Epidermal melanocyte (primary cell): ENCODE data around the gene CYP3A7.
"Not testable (repeated sequence)": the region's sequence is repeated elsewhere in the genome, so short reads cannot be mapped to it uniquely, and the experiment has no call there.

ENCODE experiments used
- DNase-seq: peaks from one replicate; pipeline ENCODE4 v3.0.0; 2011; ENCODE audit warnings: low spot score; ENCODE audit not compliant: insufficient read length

Gene CYP3A7

GRCh38 chr7:99669782-99670181, 65.2 kb downstream of the CYP3A7 start:
- DNase-seq, result no peak

- no peak for DNase-seq
Measured at GRCh38 chr7:99668541-99668940, 66.5 kb downstream of the CYP3A7 start.

GRCh38 chr7:99667179-99667578, 67.8 kb downstream of the CYP3A7 start:
- DNase-seq, result no peak

GRCh38 chr7:99666013-99666395, 69.0 kb downstream of the CYP3A7 start:
- no peak for DNase-seq

GRCh38 chr7:99665312-99666012, 69.5 kb downstream of the CYP3A7 start:
- no peak for DNase-seq

- not testable (repeated sequence) for DNase-seq
Measured at GRCh38 chr7:99657879-99658278, 77.1 kb downstream of the CYP3A7 start.
